Mammary epithelial cell (primary cell): ENCODE results near the gene DNAH7.

Experiments
- EZH2 ChIP-seq: IDR thresholded peaks from 2 replicates; pipeline ENCODE4 v1.6.1; 2012; ENCODE audit warnings: low read length, inconsistent platforms, borderline replicate concordance
- TF ChIP-seq, protein P1 (sequence below), 2 donors: IDR thresholded peaks in 1 of 2; conservative IDR thresholded peaks in 1 of 2; 2 replicates each; pipeline ENCODE4 v1.5.1; 2011 to 2012; ENCODE audit warnings: inconsistent platforms in 2 of 2, low read length in 2 of 2, mild to moderate bottlenecking in 2 of 2, control low read depth in 1 of 2, low read depth in 1 of 2; ENCODE audit not compliant: insufficient read depth in 1 of 2; ENCODE audit errors: extremely low read depth in 1 of 2

- TF ChIP-seq, protein P1, sequence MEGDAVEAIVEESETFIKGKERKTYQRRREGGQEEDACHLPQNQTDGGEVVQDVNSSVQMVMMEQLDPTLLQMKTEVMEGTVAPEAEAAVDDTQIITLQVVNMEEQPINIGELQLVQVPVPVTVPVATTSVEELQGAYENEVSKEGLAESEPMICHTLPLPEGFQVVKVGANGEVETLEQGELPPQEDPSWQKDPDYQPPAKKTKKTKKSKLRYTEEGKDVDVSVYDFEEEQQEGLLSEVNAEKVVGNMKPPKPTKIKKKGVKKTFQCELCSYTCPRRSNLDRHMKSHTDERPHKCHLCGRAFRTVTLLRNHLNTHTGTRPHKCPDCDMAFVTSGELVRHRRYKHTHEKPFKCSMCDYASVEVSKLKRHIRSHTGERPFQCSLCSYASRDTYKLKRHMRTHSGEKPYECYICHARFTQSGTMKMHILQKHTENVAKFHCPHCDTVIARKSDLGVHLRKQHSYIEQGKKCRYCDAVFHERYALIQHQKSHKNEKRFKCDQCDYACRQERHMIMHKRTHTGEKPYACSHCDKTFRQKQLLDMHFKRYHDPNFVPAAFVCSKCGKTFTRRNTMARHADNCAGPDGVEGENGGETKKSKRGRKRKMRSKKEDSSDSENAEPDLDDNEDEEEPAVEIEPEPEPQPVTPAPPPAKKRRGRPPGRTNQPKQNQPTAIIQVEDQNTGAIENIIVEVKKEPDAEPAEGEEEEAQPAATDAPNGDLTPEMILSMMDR (conservative IDR thresholded peaks at IDR 0.05 in 1 of 2, IDR thresholded peaks at IDR 0.05 in 1 of 2; ENCODE audit: extremely low read depth in 1 of 2, insufficient read depth in 1 of 2, low read depth in 1 of 2, low read length in 2 of 2): no peak
- TF ChIP-seq EZH2: no peak
Measured at GRCh38 chr2:196105951-196106350, 37.3 kb upstream of the DNAH7 start.
